WTC11 (cell line): ENCODE results near the gene BBS4. TPM values are rescaled to one million over a fixed set of nuclear protein-coding genes. Genes with fewer than 3 reads are reported as not detected.
A peak's percentile ranks its signal among the peaks of the same experiment; 100 is the strongest.

Experiments
- ATAC-seq: fragments of 200-7000 bp; cut with Tn5 transposase; 2 replicates; pipeline ENCODE4 v1.10.0; 2021; ENCODE audit warnings: mild to moderate bottlenecking, moderate library complexity
- CTCF ChIA-PET: fragments of 300-600 bp; sonication (Branson Sonifier 250); formaldehyde crosslinking; loops from one replicate; lab custom pipeline; 2021; ENCODE audit warnings: antibody characterized with exemption; lab: Charles Lee
- POLR2A ChIA-PET: fragments of 350-600 bp; sonication (Branson Sonifier 250); formaldehyde crosslinking; loops from one replicate; lab custom pipeline; 2021; ENCODE audit warnings: antibody characterized with exemption; lab: Charles Lee
- DNase-seq: peaks from one replicate; pipeline ENCODE4 v3.0.0; 2021; ENCODE audit warnings: low spot score
- H3K27ac Mint-ChIP-seq: 2 replicates; pipeline ENCODE4 v1.8.0; 2021; ENCODE audit warnings: mixed read lengths
- H3K27me3 Mint-ChIP-seq: 2 replicates; pipeline ENCODE4 v1.8.0; 2021; ENCODE audit warnings: low read depth, mild to moderate bottlenecking, moderate library complexity, mixed read lengths
- H3K36me3 Mint-ChIP-seq: 2 replicates; pipeline ENCODE4 v1.8.0; 2021; ENCODE audit warnings: mixed read lengths
- H3K4me1 Mint-ChIP-seq: 2 replicates; pipeline ENCODE4 v1.8.0; 2022; ENCODE audit warnings: mixed read lengths
- H3K4me3 Mint-ChIP-seq: 2 replicates; pipeline ENCODE4 v1.8.0; 2021; ENCODE audit warnings: mild to moderate bottlenecking, moderate library complexity, mixed read lengths
- H3K9me3 Mint-ChIP-seq: 2 replicates; pipeline ENCODE4 v1.8.0; 2021; ENCODE audit warnings: mixed read lengths
- E2F5 ChIP-seq: sonication (generic); formaldehyde crosslinking; IDR thresholded peaks from 2 replicates; pipeline ENCODE4 v1.8.1; 2022; ENCODE audit warnings: mild to moderate bottlenecking, moderate library complexity, missing genetic modification reagents
- GRHL2 ChIP-seq: fragments of 250-450 bp; sonication (Bioruptor Pico); IDR thresholded peaks from 2 replicates; pipeline ENCODE4 v1.8.0; 2022; ENCODE audit warnings: mild to moderate bottlenecking, moderate library complexity; ENCODE audit not compliant: insufficient replicate concordance, severe bottlenecking
- JUN ChIP-seq: sonication (generic); formaldehyde crosslinking; IDR thresholded peaks from 2 replicates; pipeline ENCODE4 v1.8.0; 2023; ENCODE audit warnings: mild to moderate bottlenecking, missing genetic modification reagents
- MYBL2 ChIP-seq: sonication (generic); formaldehyde crosslinking; IDR thresholded peaks from 2 replicates; pipeline ENCODE4 v1.8.1; 2023; ENCODE audit warnings: mild to moderate bottlenecking, moderate library complexity, missing genetic modification reagents
- NFYB ChIP-seq: sonication (generic); formaldehyde crosslinking; conservative IDR thresholded peaks from 2 replicates; pipeline ENCODE4 v1.8.0; 2022; ENCODE audit warnings: low read depth, missing genetic modification reagents
- NR3C1 ChIP-seq: sonication (generic); formaldehyde crosslinking; conservative IDR thresholded peaks from 2 replicates; pipeline ENCODE4 v1.8.1; 2023; ENCODE audit warnings: low read depth, mild to moderate bottlenecking, missing genetic modification reagents
- OVOL2 ChIP-seq: fragments of 250-450 bp; sonication (Bioruptor Pico); IDR thresholded peaks from 2 replicates; pipeline ENCODE4 v1.9.0; 2021; ENCODE audit warnings: mild to moderate bottlenecking, borderline replicate concordance
- PRDM15 ChIP-seq: sonication (generic); formaldehyde crosslinking; IDR thresholded peaks from 2 replicates; pipeline ENCODE4 v1.8.0; 2022; ENCODE audit warnings: missing genetic modification reagents
- SOX15 ChIP-seq: fragments of 250-450 bp; sonication (Bioruptor Pico); IDR thresholded peaks from 2 replicates; pipeline ENCODE4 v1.9.0; 2021; ENCODE audit warnings: mild to moderate bottlenecking
- TEAD4 ChIP-seq: sonication (generic); formaldehyde crosslinking; IDR thresholded peaks from 2 replicates; pipeline ENCODE4 v1.8.0; 2022; ENCODE audit warnings: mild to moderate bottlenecking, missing genetic modification reagents
- ZMAT4 ChIP-seq: fragments of 250-450 bp; sonication (Bioruptor Pico); IDR thresholded peaks from 2 replicates; pipeline ENCODE4 v1.9.0; 2021; ENCODE audit warnings: mild to moderate bottlenecking
- ZNF121 ChIP-seq: sonication (generic); formaldehyde crosslinking; IDR thresholded peaks from 2 replicates; pipeline ENCODE4 v1.8.0; 2023; ENCODE audit warnings: missing genetic modification reagents
- ZNF425 ChIP-seq: fragments of 250-450 bp; sonication (Bioruptor Pico); conservative IDR thresholded peaks from 2 replicates; pipeline ENCODE4 v1.9.0; 2021; ENCODE audit warnings: mild to moderate bottlenecking
- ZSCAN18 ChIP-seq: fragments of 250-450 bp; sonication (Bioruptor Pico); IDR thresholded peaks from 2 replicates; pipeline ENCODE4 v2.1.2; 2022; ENCODE audit warnings: mild to moderate bottlenecking, moderate library complexity
- total RNA-seq: library from RNA; stranded (reverse); gene quantifications from 3 replicates; pipeline ENCODE4 v1.2.3, GENCODE V29; 2021
- TF ChIP-seq, protein P1 (sequence below): sonication (generic); formaldehyde crosslinking; IDR thresholded peaks from 2 replicates; pipeline ENCODE4 v1.8.1; 2023; ENCODE audit warnings: mild to moderate bottlenecking, missing genetic modification reagents, moderate library complexity
- TF ChIP-seq, protein P2 (sequence below): sonication (generic); formaldehyde crosslinking; IDR thresholded peaks from 2 replicates; pipeline ENCODE4 v1.8.1; 2022; ENCODE audit warnings: low read depth, missing genetic modification reagents, borderline replicate concordance

BBS4 gene
- total RNA-seq, 1 experiment from 2014 or later: 35.6 TPM

DNA sequence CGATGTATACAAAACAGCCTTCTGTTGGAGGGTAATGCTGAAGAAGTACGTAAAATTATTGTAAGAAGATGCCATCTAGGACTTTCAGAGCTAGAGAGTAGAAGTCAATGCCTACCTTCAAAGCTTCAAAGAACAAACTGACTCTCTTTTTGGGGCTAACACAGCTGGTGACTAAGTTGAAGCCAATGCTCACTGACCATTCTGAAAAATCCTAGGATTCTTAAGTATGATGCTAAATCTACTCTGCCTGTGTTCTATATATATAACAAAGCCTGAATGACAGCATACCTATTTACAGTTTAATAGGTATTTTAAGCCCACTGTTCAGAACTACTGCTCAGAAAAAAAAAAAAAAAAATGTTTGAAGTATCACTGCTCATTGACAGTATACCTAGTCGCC is 78.6 kb downstream of the BBS4 start:
- ChIA-PET POLR2A (interaction anchor here (0.6 kb wide), 1 partner anchor 47 kb away, joined by 3 read pairs; no protein-coding TSS in a partner anchor), CTCF (interaction anchor here (1.0 kb wide), 2 partner anchors 94 to 509 kb away, joined by 3 read pairs; no protein-coding TSS in a partner anchor)
- Mint-ChIP-seq H3K27ac (no peak overlapping the region), H3K36me3 (peaks cover 74% of the 10 kb centered on the region), H3K4me1 (no peaks in the 10 kb centered on the region), H3K4me3 (no peak overlapping the region), H3K27me3 (no peaks in the 10 kb centered on the region; the same call in 1 of the 2 replicates), H3K9me3 (peaks cover 27% of the 10 kb centered on the region)
- no peak for ATAC-seq
- no peak for TF ChIP-seq ZMAT4 (CRISPR knock-in tag)
- no peak for TF ChIP-seq GRHL2 (CRISPR knock-in tag)
- no peak for TF ChIP-seq TEAD4
- TF ChIP-seq, protein P1, sequence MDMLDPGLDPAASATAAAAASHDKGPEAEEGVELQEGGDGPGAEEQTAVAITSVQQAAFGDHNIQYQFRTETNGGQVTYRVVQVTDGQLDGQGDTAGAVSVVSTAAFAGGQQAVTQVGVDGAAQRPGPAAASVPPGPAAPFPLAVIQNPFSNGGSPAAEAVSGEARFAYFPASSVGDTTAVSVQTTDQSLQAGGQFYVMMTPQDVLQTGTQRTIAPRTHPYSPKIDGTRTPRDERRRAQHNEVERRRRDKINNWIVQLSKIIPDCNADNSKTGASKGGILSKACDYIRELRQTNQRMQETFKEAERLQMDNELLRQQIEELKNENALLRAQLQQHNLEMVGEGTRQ (CRISPR knock-in tag): no peak
- TF ChIP-seq NR3C1 (CRISPR knock-in tag): no peak
- no peak for DNase-seq

DNA sequence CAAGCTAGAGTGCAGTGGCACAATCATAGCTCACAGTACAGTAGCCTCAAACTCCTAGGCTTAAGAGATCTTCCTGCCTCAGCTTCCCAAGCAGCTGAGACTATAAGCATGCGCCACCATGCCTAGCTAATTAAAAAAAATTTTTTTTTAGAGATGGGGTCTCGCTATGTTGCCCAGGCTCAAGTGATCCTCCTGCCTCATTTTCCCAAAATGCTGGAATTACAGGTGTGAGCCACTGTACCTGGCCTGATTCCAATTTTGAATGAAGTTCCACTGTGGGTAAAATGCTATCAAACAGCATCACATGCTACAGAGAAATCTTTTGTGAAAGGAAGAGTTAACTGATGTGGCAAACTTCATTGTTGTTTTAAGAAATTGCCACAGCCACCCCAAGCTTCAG is 80.0 kb downstream of the BBS4 start:
- POLR2A ChIA-PET: no interaction called here

DNA sequence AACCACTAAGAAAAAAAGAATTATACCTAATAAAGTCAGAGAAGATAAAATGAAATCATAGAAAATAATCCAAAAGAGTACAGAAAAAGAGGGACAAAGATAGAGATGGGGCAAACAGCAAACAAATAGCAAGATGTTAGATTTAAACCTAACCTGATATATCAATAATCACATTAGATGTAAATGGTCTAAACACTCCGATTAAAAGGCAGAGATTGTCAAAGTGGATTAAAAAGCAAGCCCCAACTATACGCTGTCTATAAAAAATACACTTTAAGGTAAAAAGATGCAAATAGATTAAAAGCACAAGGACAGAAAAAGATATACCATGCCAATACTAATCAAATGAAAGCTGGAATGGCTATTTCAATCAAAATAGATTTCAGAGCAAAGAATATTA is 80.8 kb downstream of the BBS4 start:
- ATAC-seq (no peak), DNase-seq (no peak)
- TF ChIP-seq PRDM15 (CRISPR knock-in tag) (no peak), SOX15 (CRISPR knock-in tag) (no peak), OVOL2 (CRISPR knock-in tag) (no peak), MYBL2 (no peak), NFYB (no peak)
- TF ChIP-seq, protein P2, sequence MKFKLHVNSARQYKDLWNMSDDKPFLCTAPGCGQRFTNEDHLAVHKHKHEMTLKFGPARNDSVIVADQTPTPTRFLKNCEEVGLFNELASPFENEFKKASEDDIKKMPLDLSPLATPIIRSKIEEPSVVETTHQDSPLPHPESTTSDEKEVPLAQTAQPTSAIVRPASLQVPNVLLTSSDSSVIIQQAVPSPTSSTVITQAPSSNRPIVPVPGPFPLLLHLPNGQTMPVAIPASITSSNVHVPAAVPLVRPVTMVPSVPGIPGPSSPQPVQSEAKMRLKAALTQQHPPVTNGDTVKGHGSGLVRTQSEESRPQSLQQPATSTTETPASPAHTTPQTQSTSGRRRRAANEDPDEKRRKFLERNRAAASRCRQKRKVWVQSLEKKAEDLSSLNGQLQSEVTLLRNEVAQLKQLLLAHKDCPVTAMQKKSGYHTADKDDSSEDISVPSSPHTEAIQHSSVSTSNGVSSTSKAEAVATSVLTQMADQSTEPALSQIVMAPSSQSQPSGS (CRISPR knock-in tag): no peak
- Mint-ChIP-seq H3K27ac (no peak overlapping the region), H3K4me1 (no peaks in the 10 kb centered on the region), H3K27me3 (no peaks in the 10 kb centered on the region; the same call in 1 of the 2 replicates), H3K4me3 (no peak overlapping the region), H3K9me3 (peaks cover 27% of the 10 kb centered on the region), H3K36me3 (peaks cover 74% of the 10 kb centered on the region)
- ChIA-PET CTCF (interaction anchor here (0.6 kb wide), 1 partner anchor 31 kb away, joined by 3 read pairs; no protein-coding TSS in a partner anchor), POLR2A (no interaction called here)

More for the DNA sequence above, 80.0 kb downstream of the BBS4 start:
- peaks cover 27% of the 10 kb centered on the region for H3K9me3 Mint-ChIP-seq
- no peaks in the 10 kb centered on the region for H3K4me1 Mint-ChIP-seq
- no peak overlapping the region for H3K27ac Mint-ChIP-seq
- DNase-seq (no peak), ATAC-seq (no peak)
- CTCF ChIA-PET: no interaction called here
- no peaks in the 10 kb centered on the region; the same call in 1 of the 2 replicates for H3K27me3 Mint-ChIP-seq
- no peak overlapping the region for H3K4me3 Mint-ChIP-seq
- peaks cover 73% of the 10 kb centered on the region for H3K36me3 Mint-ChIP-seq
- TF ChIP-seq ZNF121 (CRISPR knock-in tag): peak; percentile 46; the same call in 1 of the 2 replicates
- TF ChIP-seq JUN (CRISPR knock-in tag): no peak
- no peak for TF ChIP-seq E2F5 (CRISPR knock-in tag)
- TF ChIP-seq ZSCAN18 (CRISPR knock-in tag): no peak
- no peak for TF ChIP-seq ZNF425 (CRISPR knock-in tag)
